Loucy (cell line): ENCODE data around the gene RAC2.
A peak's percentile ranks its signal among the peaks of the same experiment; 100 is the strongest.
"Not testable (repeated sequence)": the region's sequence is repeated elsewhere in the genome, so short reads cannot be mapped to it uniquely, and the experiment has no call there.

Experiments
- H2AFZ ChIP-seq: fragments of 200-600 bp; sonication (generic); 2 replicates; pipeline ENCODE4 v1.6.0; 2016; ENCODE audit warnings: antibody characterized with exemption, mild to moderate bottlenecking, low read length, moderate library complexity
- H3F3A ChIP-seq: fragments of 200-600 bp; 2 replicates; pipeline ENCODE4 v1.6.0; 2016; ENCODE audit warnings: antibody characterized with exemption, low read depth, mild to moderate bottlenecking
- H3K27me3 ChIP-seq: fragments of 200-600 bp; sonication (generic); 2 replicates; pipeline ENCODE4 v1.6.1; 2014; ENCODE audit warnings: low read length, mild to moderate bottlenecking; ENCODE audit not compliant: insufficient read depth, poor library complexity, severe bottlenecking
- H3K36me3 ChIP-seq: fragments of 200-600 bp; sonication (generic); 2 replicates; pipeline ENCODE4 v1.6.1; 2016; ENCODE audit warnings: low read length; ENCODE audit not compliant: insufficient read depth
- H3K4me1 ChIP-seq: fragments of 200-600 bp; sonication (generic); 2 replicates; pipeline ENCODE4 v1.5.1; 2014; ENCODE audit warnings: low read length, mild to moderate bottlenecking; ENCODE audit not compliant: insufficient read depth, poor library complexity, severe bottlenecking
- H3K4me2 ChIP-seq: fragments of 200-600 bp; sonication (generic); 2 replicates; pipeline ENCODE4 v1.6.0; 2014; ENCODE audit warnings: antibody characterized with exemption, low read length, low read depth, mild to moderate bottlenecking; ENCODE audit not compliant: poor library complexity, severe bottlenecking
- H3K4me3 ChIP-seq: fragments of 200-600 bp; sonication (generic); 2 replicates; pipeline ENCODE4 v1.5.1; 2014; ENCODE audit warnings: low read length, mild to moderate bottlenecking, mixed read lengths; ENCODE audit not compliant: poor library complexity, severe bottlenecking
- H3K79me2 ChIP-seq: fragments of 200-600 bp; sonication (generic); 2 replicates; pipeline ENCODE4 v1.6.1; 2014; ENCODE audit warnings: low read length; ENCODE audit not compliant: insufficient read depth
- H3K9ac ChIP-seq: fragments of 200-600 bp; sonication (generic); 2 replicates; pipeline ENCODE4 v1.6.0; 2014; ENCODE audit warnings: mild to moderate bottlenecking, low read depth, low read length, moderate library complexity; ENCODE audit not compliant: poor library complexity, severe bottlenecking
- H3K9me2 ChIP-seq: fragments of 200-600 bp; sonication (generic); replicated peaks from 2 replicates; pipeline ENCODE4 v1.6.1; 2016; ENCODE audit warnings: low read depth, low read length, mixed read lengths
- H3K9me3 ChIP-seq: fragments of 200-600 bp; sonication (generic); 2 replicates; pipeline ENCODE4 v1.6.1; 2014; ENCODE audit warnings: mild to moderate bottlenecking, antibody characterized with exemption, low read length, low read depth; ENCODE audit not compliant: insufficient read depth
- H4K20me1 ChIP-seq: fragments of 200-600 bp; sonication (generic); 2 replicates; pipeline ENCODE4 v1.6.0; 2014; ENCODE audit warnings: antibody characterized with exemption, low read length, mild to moderate bottlenecking; ENCODE audit not compliant: insufficient read depth, poor library complexity, severe bottlenecking
- EZH2phosphoT487 ChIP-seq: fragments of 200-600 bp; IDR thresholded peaks from 2 replicates; pipeline ENCODE4 v1.6.1; 2018; ENCODE audit warnings: antibody characterized with exemption, mild to moderate bottlenecking, moderate library complexity, borderline replicate concordance
- TF ChIP-seq, protein P1 (sequence below): fragments of 200-600 bp; sonication (generic); conservative IDR thresholded peaks from 2 replicates; pipeline ENCODE4 v1.5.1; 2014; ENCODE audit warnings: mild to moderate bottlenecking, antibody characterized with exemption, low read length

The RAC2 gene

DNA sequence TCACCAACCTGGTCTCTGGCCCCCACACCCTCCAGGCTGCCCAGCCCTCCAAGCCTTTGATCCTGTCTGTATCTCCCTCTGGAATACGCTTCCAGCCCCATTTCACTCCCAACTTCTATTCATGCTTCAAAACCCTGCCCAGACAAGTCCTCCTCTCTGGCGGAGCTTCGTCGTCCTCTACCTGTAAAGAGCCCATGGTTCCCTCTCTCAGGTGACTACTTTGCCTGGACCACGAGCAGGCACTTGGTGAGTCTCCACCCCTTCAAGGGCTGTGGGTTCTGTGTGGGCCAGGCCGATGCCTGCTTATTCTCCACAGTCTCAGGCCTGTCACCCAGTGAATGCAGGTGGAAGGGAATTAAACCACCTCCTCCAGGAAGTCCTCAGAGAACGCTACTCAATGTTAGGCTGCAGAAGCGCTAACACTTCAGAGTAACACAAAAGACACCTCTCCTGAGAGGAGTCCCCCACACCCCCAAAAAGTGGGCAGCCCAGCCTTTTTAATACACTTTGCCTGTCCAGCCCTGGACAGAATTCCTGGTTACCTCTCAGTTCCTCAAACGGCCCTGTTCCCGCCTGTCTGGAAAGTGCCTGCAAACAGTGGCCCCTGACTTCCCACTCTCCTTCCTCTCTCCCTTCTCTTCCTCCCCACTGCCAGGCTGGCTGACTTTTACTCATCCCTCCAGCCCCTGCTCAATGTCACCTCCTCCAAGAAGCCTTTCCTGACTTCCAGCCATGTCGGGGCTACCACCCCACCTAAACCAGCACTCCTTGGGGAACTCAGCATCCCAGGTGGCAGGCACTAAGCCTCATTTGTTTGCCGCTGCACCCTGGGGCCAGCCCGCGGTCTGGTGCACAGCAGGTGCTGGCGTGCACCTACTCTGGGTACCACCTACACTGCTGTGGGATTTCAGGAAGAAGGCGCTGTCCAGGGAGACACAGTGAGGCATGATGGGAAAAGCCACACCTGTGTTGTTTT, 9.0 kb downstream of the RAC2 start:
- Histone ChIP-seq H3K9me3 (no peaks in the 10 kb centered on the region), H3K4me2 (peak overlapping the region; percentile 45), H3K9me2 (no peaks in the 10 kb centered on the region), H3K36me3 (peaks cover 83% of the 10 kb centered on the region; the same call in 1 of the 2 replicates), H4K20me1 (peaks cover 92% of the 10 kb centered on the region), H3K9ac (no peak overlapping the region), H3F3A (peaks cover 13% of the 10 kb centered on the region), H3K27me3 (no peaks in the 10 kb centered on the region), H3K79me2 (peaks cover 91% of the 10 kb centered on the region), H2AFZ (no peak overlapping the region), H3K4me1 (peaks cover 71% of the 10 kb centered on the region), H3K4me3 (no peak overlapping the region)
- TF ChIP-seq EZH2phosphoT487, result no peak
- TF ChIP-seq, protein P1, sequence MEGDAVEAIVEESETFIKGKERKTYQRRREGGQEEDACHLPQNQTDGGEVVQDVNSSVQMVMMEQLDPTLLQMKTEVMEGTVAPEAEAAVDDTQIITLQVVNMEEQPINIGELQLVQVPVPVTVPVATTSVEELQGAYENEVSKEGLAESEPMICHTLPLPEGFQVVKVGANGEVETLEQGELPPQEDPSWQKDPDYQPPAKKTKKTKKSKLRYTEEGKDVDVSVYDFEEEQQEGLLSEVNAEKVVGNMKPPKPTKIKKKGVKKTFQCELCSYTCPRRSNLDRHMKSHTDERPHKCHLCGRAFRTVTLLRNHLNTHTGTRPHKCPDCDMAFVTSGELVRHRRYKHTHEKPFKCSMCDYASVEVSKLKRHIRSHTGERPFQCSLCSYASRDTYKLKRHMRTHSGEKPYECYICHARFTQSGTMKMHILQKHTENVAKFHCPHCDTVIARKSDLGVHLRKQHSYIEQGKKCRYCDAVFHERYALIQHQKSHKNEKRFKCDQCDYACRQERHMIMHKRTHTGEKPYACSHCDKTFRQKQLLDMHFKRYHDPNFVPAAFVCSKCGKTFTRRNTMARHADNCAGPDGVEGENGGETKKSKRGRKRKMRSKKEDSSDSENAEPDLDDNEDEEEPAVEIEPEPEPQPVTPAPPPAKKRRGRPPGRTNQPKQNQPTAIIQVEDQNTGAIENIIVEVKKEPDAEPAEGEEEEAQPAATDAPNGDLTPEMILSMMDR, result no peak

DNA sequence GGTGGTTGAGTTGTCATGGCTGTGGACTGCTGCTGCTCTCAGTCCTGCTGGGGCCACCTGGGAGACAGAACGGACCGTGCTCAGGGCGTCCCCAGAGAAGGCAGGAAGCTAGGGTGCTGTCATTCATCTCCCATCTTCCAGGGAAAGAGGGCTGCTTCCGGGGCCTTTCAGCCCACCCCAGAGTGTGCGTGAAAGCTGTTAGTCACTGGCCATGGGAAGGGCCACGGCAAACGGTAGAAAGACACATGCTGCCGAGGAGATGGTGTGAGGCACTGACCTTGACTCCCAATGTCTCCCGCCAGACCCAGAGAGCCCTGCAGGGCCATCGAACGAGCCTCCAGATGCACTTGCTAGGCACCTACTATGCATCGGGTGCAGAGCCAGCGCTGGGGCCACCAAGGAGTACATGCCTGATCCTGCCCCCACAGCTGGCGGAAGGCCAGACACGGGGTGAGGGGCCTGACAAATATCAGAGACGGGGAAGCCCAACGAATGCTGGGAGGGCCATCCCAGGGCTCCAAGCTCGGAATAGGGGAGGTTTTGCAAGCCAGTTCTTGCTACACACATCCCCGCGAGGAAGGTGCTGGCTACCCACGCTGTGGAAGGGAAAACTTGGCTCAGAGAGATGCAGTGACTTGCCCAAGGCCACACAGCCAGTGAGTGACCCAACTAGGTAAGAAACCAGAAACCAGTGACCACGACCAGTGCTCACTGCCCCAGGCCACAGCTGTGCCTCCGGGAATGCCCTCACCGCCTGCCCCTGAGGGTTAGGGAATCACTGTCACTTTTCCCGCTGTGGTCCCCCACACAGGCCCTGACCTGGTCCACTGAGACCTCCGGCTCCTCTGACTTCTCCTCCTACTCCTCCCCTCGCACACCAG, 10.1 kb downstream of the RAC2 start:
- peaks cover 90% of the 10 kb centered on the region for H3K79me2 ChIP-seq
- peaks cover 81% of the 10 kb centered on the region; the same call in 1 of the 2 replicates for H3K36me3 ChIP-seq
- H3K4me3 ChIP-seq, result no peak overlapping the region
- H3K9ac ChIP-seq, result no peak overlapping the region
- H2AFZ ChIP-seq, result no peak overlapping the region
- H3K4me1 ChIP-seq, result peaks cover 70% of the 10 kb centered on the region
- TF ChIP-seq EZH2phosphoT487, result no peak
- TF ChIP-seq, protein P1, result no peak
- H3F3A ChIP-seq, result peaks cover 13% of the 10 kb centered on the region
- no peaks in the 10 kb centered on the region for H3K27me3 ChIP-seq
- no peaks in the 10 kb centered on the region for H3K9me2 ChIP-seq
- peaks cover 82% of the 10 kb centered on the region for H4K20me1 ChIP-seq
- H3K9me3 ChIP-seq, result no peaks in the 10 kb centered on the region
- no peak overlapping the region for H3K4me2 ChIP-seq

DNA sequence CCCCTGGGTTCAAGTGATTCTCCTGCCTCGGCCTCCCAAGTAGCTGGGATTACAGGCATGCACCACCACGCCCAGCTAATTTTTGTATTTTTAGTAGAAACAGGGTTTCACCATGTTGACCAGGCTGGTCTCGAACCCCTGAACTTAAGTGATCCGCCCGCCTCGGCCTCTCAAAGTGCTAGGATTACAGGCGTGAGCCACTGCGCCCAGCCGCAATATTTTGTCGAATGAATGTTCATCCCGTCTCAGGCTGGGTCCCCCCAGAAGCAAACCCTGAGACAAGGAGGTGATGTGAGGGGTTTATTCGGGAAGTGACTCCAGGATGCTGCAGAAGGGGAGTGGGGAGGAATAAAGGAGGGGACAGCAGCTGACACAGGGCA, 10.7 kb downstream of the RAC2 start:
- H3K36me3 ChIP-seq, result peaks cover 85% of the 10 kb centered on the region; the same call in 1 of the 2 replicates
- not testable (repeated sequence) for H3K9ac ChIP-seq, H3K4me3 ChIP-seq, H3K9me3 ChIP-seq, H2AFZ ChIP-seq, H3K9me2 ChIP-seq, H3K4me2 ChIP-seq, H3K27me3 ChIP-seq
- H4K20me1 ChIP-seq, result peaks cover 78% of the 10 kb centered on the region
- peaks cover 13% of the 10 kb centered on the region for H3F3A ChIP-seq
- peaks cover 70% of the 10 kb centered on the region for H3K4me1 ChIP-seq
- peaks cover 90% of the 10 kb centered on the region for H3K79me2 ChIP-seq
